Neural progenitor cell (in vitro differentiated cells): ENCODE results near the gene SFSWAP.

Experiments
- EZH2 ChIP-seq: fragments of 200-600 bp; sonication (generic); IDR thresholded peaks from 2 replicates; pipeline ENCODE4 v1.6.1; 2017; ENCODE audit warnings: antibody characterized with exemption, mild to moderate bottlenecking, moderate library complexity
- TF ChIP-seq, protein P1 (sequence below): fragments of 200-600 bp; sonication (generic); IDR thresholded peaks from 2 replicates; pipeline ENCODE4 v1.5.1; 2017; ENCODE audit warnings: antibody characterized with exemption, mild to moderate bottlenecking

DNA sequence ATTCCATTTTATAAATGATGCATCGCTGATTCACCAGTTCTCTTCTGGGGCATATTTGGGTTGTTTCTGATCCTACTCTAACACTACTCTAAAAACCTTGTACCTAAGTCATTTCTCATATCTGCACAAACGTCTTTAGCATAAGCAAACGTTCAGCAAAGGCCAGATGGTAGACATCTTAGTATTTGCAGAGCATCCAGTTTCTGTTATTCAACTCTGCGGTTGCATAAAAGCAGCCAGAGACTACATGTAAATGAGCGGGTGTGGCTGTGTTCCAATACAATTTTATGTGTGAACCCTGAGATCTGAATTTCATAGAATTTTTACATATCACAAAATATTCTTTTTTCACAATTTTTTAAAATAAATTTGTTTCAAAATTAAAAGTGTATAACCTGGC is 94.5 kb downstream of the SFSWAP start:
- TF ChIP-seq, protein P1, sequence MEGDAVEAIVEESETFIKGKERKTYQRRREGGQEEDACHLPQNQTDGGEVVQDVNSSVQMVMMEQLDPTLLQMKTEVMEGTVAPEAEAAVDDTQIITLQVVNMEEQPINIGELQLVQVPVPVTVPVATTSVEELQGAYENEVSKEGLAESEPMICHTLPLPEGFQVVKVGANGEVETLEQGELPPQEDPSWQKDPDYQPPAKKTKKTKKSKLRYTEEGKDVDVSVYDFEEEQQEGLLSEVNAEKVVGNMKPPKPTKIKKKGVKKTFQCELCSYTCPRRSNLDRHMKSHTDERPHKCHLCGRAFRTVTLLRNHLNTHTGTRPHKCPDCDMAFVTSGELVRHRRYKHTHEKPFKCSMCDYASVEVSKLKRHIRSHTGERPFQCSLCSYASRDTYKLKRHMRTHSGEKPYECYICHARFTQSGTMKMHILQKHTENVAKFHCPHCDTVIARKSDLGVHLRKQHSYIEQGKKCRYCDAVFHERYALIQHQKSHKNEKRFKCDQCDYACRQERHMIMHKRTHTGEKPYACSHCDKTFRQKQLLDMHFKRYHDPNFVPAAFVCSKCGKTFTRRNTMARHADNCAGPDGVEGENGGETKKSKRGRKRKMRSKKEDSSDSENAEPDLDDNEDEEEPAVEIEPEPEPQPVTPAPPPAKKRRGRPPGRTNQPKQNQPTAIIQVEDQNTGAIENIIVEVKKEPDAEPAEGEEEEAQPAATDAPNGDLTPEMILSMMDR = no peak
- no peak for TF ChIP-seq EZH2
